T-helper 2 cell treated with Interferon-gamma antibody and Interleukin-4, amounts not matched to agents 5 μg/mL and 100 μg/mL, for 36 hours (primary cell): ENCODE measurements around the gene MED15.

Source experiments
- DNase-seq: peaks from one replicate; pipeline ENCODE4 v3.0.0; 2021; ENCODE audit warnings: low spot score
- H3K27ac Mint-ChIP-seq: one replicate; pipeline ENCODE4 v1.8.0; 2021; ENCODE audit warnings: mild to moderate bottlenecking, mixed read lengths
- H3K27me3 Mint-ChIP-seq: one replicate; pipeline ENCODE4 v1.8.0; 2021; ENCODE audit warnings: low read depth, mixed read lengths
- H3K36me3 Mint-ChIP-seq: one replicate; pipeline ENCODE4 v1.8.0; 2021; ENCODE audit warnings: low read depth, mixed read lengths
- H3K4me1 Mint-ChIP-seq: one replicate; pipeline ENCODE4 v1.8.0; 2021; ENCODE audit warnings: low read depth, mixed read lengths
- H3K4me3 Mint-ChIP-seq: one replicate; pipeline ENCODE4 v1.8.0; 2022; ENCODE audit warnings: mild to moderate bottlenecking, moderate library complexity, mixed read lengths
- H3K9me3 Mint-ChIP-seq: one replicate; pipeline ENCODE4 v1.8.0; 2021; ENCODE audit warnings: mixed read lengths

MED15 gene

DNA sequence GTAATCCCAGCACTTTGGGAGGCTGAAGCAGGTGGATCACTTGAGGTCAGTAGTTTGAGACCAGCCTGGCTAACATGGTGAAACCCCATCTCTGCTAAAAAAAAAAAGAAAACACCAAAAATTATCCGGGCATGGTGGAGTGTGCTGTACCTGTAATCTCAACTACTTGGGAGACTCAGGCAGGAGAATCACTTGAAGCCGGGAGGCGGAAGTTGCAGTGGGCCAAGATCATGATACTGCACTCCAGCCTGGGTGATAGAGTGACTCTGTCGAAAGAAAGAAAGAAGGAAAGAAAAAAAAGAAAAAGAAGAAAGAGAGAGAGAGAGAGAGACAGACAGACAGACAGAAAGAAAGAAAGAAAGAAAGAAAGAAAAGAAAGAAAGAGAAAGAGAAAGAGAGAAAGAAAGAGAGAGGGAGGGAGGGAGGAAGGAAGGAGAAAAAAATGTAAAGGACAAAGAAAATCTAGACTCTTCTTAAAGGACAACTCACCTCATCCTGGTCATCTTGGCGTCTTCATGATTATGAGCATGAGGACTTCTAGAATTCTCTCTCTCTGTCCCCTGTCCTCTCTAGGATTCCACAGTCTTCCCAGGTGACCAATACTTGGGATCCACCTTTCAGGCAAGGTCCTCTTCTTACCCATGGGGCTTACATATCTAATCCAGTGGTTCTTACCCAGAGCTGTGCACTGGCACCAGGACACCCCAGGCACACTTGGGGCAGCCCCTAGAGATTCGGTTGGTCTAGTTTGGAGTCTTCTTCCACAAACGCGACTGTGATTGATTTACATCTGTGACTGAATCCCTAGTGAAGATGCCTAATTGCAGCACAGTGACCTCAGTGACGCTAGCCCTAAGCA lies 120.9 kb downstream of the MED15 start:
- H3K4me3 Mint-ChIP-seq, result no peak overlapping the region
- DNase-seq, result no peak
- H3K27ac Mint-ChIP-seq, result no peak overlapping the region
- peaks cover 13% of the 10 kb centered on the region for H3K27me3 Mint-ChIP-seq
- H3K9me3 Mint-ChIP-seq, result no peaks in the 10 kb centered on the region
- peaks cover 5% of the 10 kb centered on the region for H3K4me1 Mint-ChIP-seq
- H3K36me3 Mint-ChIP-seq, result no peaks in the 10 kb centered on the region

DNA sequence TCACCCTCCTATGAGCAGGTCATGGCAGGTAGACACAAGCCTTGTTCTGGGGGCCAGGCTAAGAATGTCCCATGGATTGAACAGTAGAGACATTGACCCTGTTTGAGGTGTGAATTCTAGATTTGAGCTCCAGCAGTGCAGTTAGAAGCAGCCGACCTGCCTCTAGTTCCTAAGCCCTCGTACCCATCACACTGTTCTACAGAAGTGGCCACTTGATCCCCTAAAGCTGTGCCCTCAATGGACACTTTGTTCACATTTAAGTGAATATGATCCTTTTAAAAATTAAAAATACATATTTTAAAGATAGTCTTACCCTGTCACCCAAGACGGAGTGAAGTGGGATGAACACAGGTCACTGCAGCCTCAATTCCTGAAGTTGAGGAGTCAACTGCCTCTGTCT lies 122.0 kb downstream of the MED15 start:
- H3K27ac Mint-ChIP-seq, result no peak overlapping the region
- H3K36me3 Mint-ChIP-seq, result no peaks in the 10 kb centered on the region
- H3K4me3 Mint-ChIP-seq, result no peak overlapping the region
- DNase-seq, result no peak
- H3K27me3 Mint-ChIP-seq, result peaks cover 13% of the 10 kb centered on the region
- H3K9me3 Mint-ChIP-seq, result no peaks in the 10 kb centered on the region
- peaks cover 1% of the 10 kb centered on the region for H3K4me1 Mint-ChIP-seq

DNA sequence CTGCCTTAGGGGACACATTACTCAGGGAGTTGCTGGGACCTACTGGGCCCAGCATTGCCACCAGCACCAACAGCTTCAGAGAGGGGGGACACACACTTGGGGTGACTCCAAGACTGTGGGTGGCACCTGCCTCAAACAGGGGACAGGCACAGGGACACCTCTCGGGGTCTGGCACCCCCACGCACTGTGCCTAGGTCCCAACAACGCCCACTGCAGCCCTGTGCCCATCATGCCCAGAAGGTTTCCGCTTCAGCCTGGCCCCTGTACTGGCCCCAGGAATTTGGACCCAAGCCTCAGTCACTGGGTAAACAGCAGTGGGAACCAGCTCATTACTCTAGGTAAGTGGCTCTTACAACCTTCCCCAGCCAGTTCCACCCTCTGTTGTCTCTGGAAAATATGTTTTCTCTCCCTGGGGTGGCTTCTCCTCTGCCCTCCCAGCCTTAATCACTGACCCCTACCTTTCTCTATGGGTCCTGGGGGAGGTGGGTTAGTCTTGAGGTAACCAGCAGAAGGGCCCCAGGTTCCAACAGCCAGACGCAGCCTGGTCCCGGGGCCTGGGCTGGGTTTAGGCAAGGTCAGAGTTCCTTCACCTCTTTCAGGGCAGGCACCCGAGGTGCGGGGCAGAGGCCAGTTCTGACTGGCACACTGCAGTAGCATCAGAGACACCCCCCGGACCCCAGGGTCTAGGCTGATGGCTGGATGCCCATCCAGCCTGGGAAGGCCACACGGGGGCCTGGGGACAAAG lies 123.6 kb downstream of the MED15 start:
- DNase-seq, result no peak
- Mint-ChIP-seq H3K36me3 (no peaks in the 10 kb centered on the region), H3K4me1 (no peaks in the 10 kb centered on the region), H3K27me3 (peaks cover 6% of the 10 kb centered on the region), H3K27ac (no peak overlapping the region), H3K4me3 (no peak overlapping the region), H3K9me3 (no peaks in the 10 kb centered on the region)

DNA sequence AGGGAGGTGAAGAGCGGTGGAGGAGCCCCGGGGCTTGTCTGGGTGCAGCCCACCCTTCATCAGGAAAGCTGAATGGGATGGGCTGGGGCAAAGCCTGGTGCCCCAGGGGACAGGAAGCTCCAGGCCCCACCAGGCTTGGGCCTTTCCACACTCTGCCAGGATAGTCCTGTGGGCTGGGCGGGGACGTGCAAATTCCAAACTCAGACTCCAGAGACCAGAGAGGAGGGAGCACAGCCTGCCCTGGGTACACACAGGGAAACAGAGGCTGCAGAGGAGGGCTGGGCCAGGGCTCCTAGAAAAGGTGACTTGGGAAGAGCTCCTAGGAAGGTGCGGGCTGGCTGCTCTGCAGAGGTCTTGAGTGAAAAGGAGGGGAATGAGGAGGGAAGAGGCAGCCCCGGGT lies 124.7 kb downstream of the MED15 start:
- Mint-ChIP-seq H3K4me3 (no peak overlapping the region), H3K27ac (no peak overlapping the region), H3K27me3 (peaks cover 8% of the 10 kb centered on the region), H3K4me1 (no peaks in the 10 kb centered on the region), H3K36me3 (no peaks in the 10 kb centered on the region), H3K9me3 (no peaks in the 10 kb centered on the region)
- no peak for DNase-seq

DNA sequence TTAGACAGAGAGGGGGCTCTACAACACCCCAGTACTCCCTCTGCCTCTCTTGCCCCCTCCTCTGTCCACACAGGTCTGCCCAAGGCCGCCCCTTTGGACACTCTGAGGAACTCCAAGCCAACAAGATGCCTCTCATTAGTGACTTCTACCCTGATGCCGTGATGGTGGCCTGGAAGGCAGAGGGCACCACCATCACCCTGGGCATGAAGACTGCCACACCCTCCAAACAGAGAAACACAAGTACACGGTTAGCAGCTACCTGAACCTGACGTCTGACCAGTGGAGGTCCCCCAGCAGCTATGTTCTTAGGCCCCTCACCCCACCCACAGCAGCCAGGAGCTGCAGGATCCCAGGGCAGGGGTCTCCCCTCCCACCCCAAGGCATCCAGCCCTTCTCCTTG lies 125.1 kb downstream of the MED15 start:
- Mint-ChIP-seq H3K27me3 (peaks cover 7% of the 10 kb centered on the region), H3K36me3 (no peaks in the 10 kb centered on the region), H3K4me1 (no peaks in the 10 kb centered on the region), H3K27ac (no peak overlapping the region), H3K9me3 (no peaks in the 10 kb centered on the region), H3K4me3 (no peak overlapping the region)
- DNase-seq, result no peak

DNA sequence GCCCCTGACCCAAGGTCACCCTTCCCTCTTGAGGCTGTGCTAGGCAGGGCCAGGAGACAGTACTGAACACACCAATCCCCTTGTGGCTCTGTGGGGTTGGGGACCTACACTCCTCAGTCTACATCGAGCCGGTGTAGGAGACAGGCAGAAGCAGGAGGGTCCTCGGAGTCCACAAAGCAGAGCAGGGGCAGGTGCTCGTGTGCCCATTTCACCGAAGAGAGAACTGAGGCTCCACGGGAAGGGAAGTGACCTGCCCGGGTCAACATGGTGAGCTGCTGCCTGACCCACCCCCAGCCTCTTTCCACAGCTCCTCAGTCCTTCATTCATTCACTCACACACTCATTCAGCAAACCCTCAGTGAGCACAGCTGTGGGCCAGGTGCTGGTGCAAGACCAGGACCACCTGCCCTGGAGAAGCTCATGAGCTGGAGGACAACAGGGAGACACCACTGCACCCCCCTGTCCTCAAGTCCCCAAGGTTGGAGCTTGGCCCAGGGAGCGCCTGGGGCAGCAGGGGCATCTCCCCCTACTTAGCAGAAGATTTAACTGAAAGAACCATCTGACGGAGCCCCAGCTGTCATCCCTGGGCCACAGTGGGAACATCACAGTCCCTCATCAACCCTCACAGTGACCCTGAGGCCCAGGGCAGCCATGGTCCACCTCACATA lies 127.3 kb downstream of the MED15 start:
- no peak for DNase-seq
- Mint-ChIP-seq H3K27ac (no peak overlapping the region), H3K9me3 (peaks cover under 1% of the 10 kb centered on the region)

DNA sequence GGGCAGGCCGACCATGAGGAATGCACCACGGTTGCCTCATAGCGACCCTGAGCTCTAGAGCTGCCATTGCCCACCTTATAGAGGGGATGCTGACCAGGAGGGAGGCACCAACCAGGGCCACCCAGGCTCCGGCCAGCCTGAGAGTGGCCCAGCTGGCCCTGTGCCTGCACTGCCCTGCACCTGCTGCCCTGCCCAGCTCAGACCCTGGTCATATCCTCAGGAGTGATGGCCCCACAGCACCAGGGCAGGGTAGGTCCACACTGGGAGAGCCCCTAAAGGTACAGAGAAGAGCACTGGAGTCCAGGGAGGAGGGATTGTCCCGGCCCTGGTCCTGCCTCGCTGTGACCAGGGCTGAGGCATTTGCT lies 127.8 kb downstream of the MED15 start:
- peaks cover 19% of the 10 kb centered on the region for H3K27me3 Mint-ChIP-seq
- DNase-seq, result no peak
- H3K4me3 Mint-ChIP-seq, result no peak overlapping the region
- no peak overlapping the region for H3K27ac Mint-ChIP-seq
- H3K4me1 Mint-ChIP-seq, result no peaks in the 10 kb centered on the region
- peaks cover 4% of the 10 kb centered on the region for H3K9me3 Mint-ChIP-seq
- no peaks in the 10 kb centered on the region for H3K36me3 Mint-ChIP-seq

More for the DNA sequence above, 127.3 kb downstream of the MED15 start:
- peaks cover 16% of the 10 kb centered on the region for H3K27me3 Mint-ChIP-seq
- no peaks in the 10 kb centered on the region for H3K36me3 Mint-ChIP-seq
- H3K4me1 Mint-ChIP-seq, result no peaks in the 10 kb centered on the region
- no peak overlapping the region for H3K4me3 Mint-ChIP-seq

DNA sequence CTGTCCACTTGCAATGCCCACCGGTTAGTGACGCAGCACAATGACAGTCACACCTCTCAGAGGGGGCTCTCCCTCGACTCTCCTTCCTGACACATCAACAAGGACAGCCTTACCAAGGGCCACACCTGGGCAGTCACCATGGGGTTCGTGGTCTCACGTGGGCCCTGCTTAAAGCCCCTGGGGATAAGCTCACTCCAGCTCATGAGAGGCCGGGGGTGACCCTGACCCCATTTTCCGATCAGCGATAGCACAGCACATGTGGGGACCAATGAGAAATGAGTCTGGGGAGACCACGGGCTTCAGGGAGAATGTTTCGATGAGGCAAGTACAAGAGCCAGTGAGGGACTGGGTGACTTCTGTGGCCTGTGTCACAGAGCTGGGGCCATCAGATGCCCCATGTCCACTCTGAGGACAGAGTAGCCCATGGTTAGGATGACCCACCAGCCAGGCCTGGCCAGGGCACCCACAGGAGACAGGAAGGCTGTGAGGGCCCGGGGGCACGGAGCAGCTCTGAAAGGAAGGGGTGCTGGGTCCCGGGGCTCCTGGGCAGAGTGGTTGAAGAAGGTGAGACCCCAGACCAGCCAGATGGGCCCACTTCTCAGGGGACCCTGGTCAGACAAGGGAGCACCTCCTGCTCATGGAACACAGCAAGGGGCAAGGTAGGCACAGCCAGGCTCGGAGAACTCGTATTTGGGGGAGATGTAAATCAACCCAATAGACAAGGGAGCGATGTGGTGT lies 128.8 kb downstream of the MED15 start:
- H3K36me3 Mint-ChIP-seq, result no peaks in the 10 kb centered on the region
- peaks cover 4% of the 10 kb centered on the region for H3K9me3 Mint-ChIP-seq
- no peak for DNase-seq
- H3K27ac Mint-ChIP-seq, result no peak overlapping the region
- H3K27me3 Mint-ChIP-seq, result peaks cover 19% of the 10 kb centered on the region
- H3K4me1 Mint-ChIP-seq, result no peaks in the 10 kb centered on the region
- H3K4me3 Mint-ChIP-seq, result no peak overlapping the region

DNA sequence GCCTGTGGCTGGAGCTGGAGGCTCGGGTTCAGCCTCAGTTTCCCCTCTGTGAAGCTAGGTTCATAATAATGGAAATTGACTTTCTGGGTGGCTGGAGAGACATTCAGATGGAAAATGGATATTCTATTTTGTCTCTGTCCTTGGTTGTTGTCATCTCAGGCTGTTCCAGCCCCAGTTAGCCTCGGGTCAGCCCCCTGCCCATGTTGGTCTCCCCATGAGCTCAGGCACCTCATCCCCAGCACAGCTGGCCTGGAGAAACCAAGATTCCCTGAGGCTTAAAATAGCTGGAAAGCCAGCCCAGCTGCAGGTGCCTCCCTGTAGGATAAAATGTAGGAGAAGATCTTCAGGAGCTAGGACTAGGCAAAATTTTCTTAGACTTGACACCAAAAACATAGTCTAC lies 129.5 kb downstream of the MED15 start:
- H3K27ac Mint-ChIP-seq, result no peak overlapping the region
- H3K9me3 Mint-ChIP-seq, result peaks cover 4% of the 10 kb centered on the region
- no peaks in the 10 kb centered on the region for H3K4me1 Mint-ChIP-seq
- DNase-seq, result no peak
- H3K27me3 Mint-ChIP-seq, result peaks cover 19% of the 10 kb centered on the region
- H3K4me3 Mint-ChIP-seq, result no peak overlapping the region
- no peaks in the 10 kb centered on the region for H3K36me3 Mint-ChIP-seq
